NCI-H187 treated with DMSO at 0.1 percent for 48 hours (cell line): ENCODE data around the gene IDS.
A peak's percentile ranks its signal among the peaks of the same experiment; 100 is the strongest.
"Not testable (repeated sequence)": the region's sequence is repeated elsewhere in the genome, so short reads cannot be mapped to it uniquely, and the experiment has no call there.

Experiments
- DNase-seq: peaks from one replicate; lab custom pipeline; 2025; lab: John Stamatoyannopoulos, UW

IDS gene

GRCh38 chrX:149504915-149505651 lies at the start of gene IDS:
TSS of gene IDS (minus strand) at chrX:149505306. CDS start at chrX:149505137, 169 bp downstream.
- peak; percentile 37 for DNase-seq

GRCh38 chrX:149551939-149552248 lies 46.8 kb upstream of the IDS start:
- DNase-seq: not testable (repeated sequence)

GRCh38 chrX:149551245-149551938 lies 46.3 kb upstream of the IDS start:
- not testable (repeated sequence) for DNase-seq

- not testable (repeated sequence) for DNase-seq
Measured at GRCh38 chrX:149550454-149550853, 45.3 kb upstream of the IDS start.

- DNase-seq: not testable (repeated sequence)
Measured at GRCh38 chrX:149549701-149550100, 44.6 kb upstream of the IDS start, which contains the start of gene HSFX3. TSS of gene HSFX3 (minus strand) at chrX:149549924. CDS start at chrX:149549852, 72 bp downstream.

GRCh38 chrX:149547782-149548181 lies 42.7 kb upstream of the IDS start:
- DNase-seq: not testable (repeated sequence)

GRCh38 chrX:149546962-149547361 lies 41.9 kb upstream of the IDS start:
- not testable (repeated sequence) for DNase-seq

- DNase-seq: not testable (repeated sequence)
Measured at GRCh38 chrX:149545545-149546543, 40.7 kb upstream of the IDS start.

GRCh38 chrX:149541521-149542047 lies 36.5 kb upstream of the IDS start:
- DNase-seq: no peak

GRCh38 chrX:149540621-149541520 lies 35.8 kb upstream of the IDS start, which contains the start of gene EOLA1:
TSS of gene EOLA1 (plus strand) at chrX:149541012. CDS start at chrX:149545631, 4,619 bp downstream.
- DNase-seq: peak; percentile 83

GRCh38 chrX:149540131-149540620 lies 35.1 kb upstream of the IDS start:
- DNase-seq: peak; percentile 91

GRCh38 chrX:149539283-149540130 lies 34.4 kb upstream of the IDS start:
- DNase-seq: peak; percentile 99

- not testable (repeated sequence) for DNase-seq
Measured at GRCh38 chrX:149537474-149537873, 32.4 kb upstream of the IDS start.

GRCh38 chrX:149534926-149535602 lies 30.0 kb upstream of the IDS start:
- not testable (repeated sequence) for DNase-seq

GRCh38 chrX:149533999-149534398 lies 28.9 kb upstream of the IDS start:
- not testable (repeated sequence) for DNase-seq

GRCh38 chrX:149532868-149533267 lies 27.8 kb upstream of the IDS start:
- not testable (repeated sequence) for DNase-seq

GRCh38 chrX:149531599-149531998 lies 26.5 kb upstream of the IDS start:
- DNase-seq: no peak

- no peak for DNase-seq
Measured at GRCh38 chrX:149528381-149528780, 23.3 kb upstream of the IDS start.

- no peak for DNase-seq
Measured at GRCh38 chrX:149527705-149528104, 22.6 kb upstream of the IDS start.
